ENCODE measurements around the gene GINS2.

DNA sequence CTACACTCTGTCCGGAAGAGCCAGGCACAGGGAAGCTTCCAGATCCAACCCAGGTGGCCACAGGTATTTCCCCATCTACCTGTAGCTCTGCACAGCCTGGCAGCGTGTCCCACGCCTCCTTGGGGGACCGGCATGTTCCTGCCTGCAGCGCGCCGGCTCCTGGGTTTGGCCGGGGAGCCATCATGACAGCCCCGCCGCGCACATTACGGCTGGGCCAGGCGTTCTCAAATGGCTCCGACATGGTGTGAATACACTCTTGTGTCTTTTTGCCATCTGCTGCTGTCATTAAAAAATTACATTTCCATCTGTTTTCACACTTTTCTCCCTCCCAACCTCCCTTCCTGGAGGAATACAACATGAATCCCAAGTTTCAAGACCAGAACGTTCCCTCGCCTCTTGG is 8.0 kb upstream of the GINS2 start:
- TF ChIP-seq POLR2A (IDR thresholded peaks at IDR 0.05; ENCODE audit: low read length) (no peak), GATA1 (IDR thresholded peaks at IDR 0.05; ENCODE audit: low read depth, low read length) (no peak)
